HG03060 (cell line): ENCODE measurements around the gene ARMC8.
"Not testable (repeated sequence)": the region's sequence is repeated elsewhere in the genome, so short reads cannot be mapped to it uniquely, and the experiment has no call there.

ENCODE experiments used
- ATAC-seq: cut with Tn5 transposase; IDR thresholded peaks from one replicate; pipeline ENCODE4 v1.9.1; 2021; ENCODE audit warnings: low read depth, moderate number of reproducible peaks; ENCODE audit not compliant: unreplicated experiment

ARMC8 gene

GRCh38 chr3:138187296-138188012 is at the start of gene ARMC8:
Gene ARMC8, plus strand, starts transcription at chr3:138187301. Its CDS starts 254 bp downstream, at chr3:138187555.
- ATAC-seq: peak; percentile 24

- ATAC-seq: no peak
Measured at GRCh38 chr3:138137861-138138260, 49.2 kb upstream of the ARMC8 start.

GRCh38 chr3:138139691-138140090 is 47.4 kb upstream of the ARMC8 start:
- ATAC-seq: no peak

- no peak for ATAC-seq
Measured at GRCh38 chr3:138140940-138141339, 46.2 kb upstream of the ARMC8 start.

GRCh38 chr3:138142181-138142580 is 44.9 kb upstream of the ARMC8 start:
- ATAC-seq: not testable (repeated sequence)

- ATAC-seq: no peak
Measured at GRCh38 chr3:138148503-138148902, 38.6 kb upstream of the ARMC8 start.

- ATAC-seq: no peak
Measured at GRCh38 chr3:138154534-138154933, 32.6 kb upstream of the ARMC8 start.

- ATAC-seq: no peak
Measured at GRCh38 chr3:138157743-138158142, 29.4 kb upstream of the ARMC8 start.

- ATAC-seq: no peak
Measured at GRCh38 chr3:138165061-138165460, 22.0 kb upstream of the ARMC8 start.

GRCh38 chr3:138172625-138173024 is 14.5 kb upstream of the ARMC8 start:
- no peak for ATAC-seq

GRCh38 chr3:138173769-138174420 is 13.2 kb upstream of the ARMC8 start:
- ATAC-seq: no peak

- ATAC-seq: peak; percentile 81
Measured at GRCh38 chr3:138174421-138175131, 12.5 kb upstream of the ARMC8 start, which contains the start of gene DBR1. Gene DBR1, minus strand, starts transcription at chr3:138174921. Its CDS starts 126 bp downstream, at chr3:138174795.

- ATAC-seq: no peak
Measured at GRCh38 chr3:138180375-138181029, 6.6 kb upstream of the ARMC8 start.

GRCh38 chr3:138184994-138185393 is 2.1 kb upstream of the ARMC8 start:
- no peak for ATAC-seq

- ATAC-seq: no peak
Measured at GRCh38 chr3:138186221-138186620, 880 bp upstream of the ARMC8 start.

- ATAC-seq: peak; percentile 86
Measured at GRCh38 chr3:138186803-138187295, 252 bp upstream of the ARMC8 start.

- ATAC-seq: no peak
Measured at GRCh38 chr3:138188013-138188730, 1.1 kb downstream of the ARMC8 start.

- no peak for ATAC-seq
Measured at GRCh38 chr3:138195481-138195880, 8.4 kb downstream of the ARMC8 start.

GRCh38 chr3:138196023-138196422 is 8.9 kb downstream of the ARMC8 start:
- no peak for ATAC-seq

- no peak for ATAC-seq
Measured at GRCh38 chr3:138197058-138197457, 10.0 kb downstream of the ARMC8 start.
